Activated naive CD4-positive, alpha-beta T cell treated with anti-CD3 and anti-CD28 coated beads, Interleukin-2, amount 50 U/mL, for 24 hours (primary cell): ENCODE data around the gene ATF7IP2.
"Not testable (repeated sequence)": the region's sequence is repeated elsewhere in the genome, so short reads cannot be mapped to it uniquely, and the experiment has no call there.

Source experiments
- H3K27ac Mint-ChIP-seq: one replicate; pipeline ENCODE4 v1.8.0; 2021; ENCODE audit warnings: mild to moderate bottlenecking, mixed read lengths
- H3K27me3 Mint-ChIP-seq: one replicate; pipeline ENCODE4 v1.8.0; 2021; ENCODE audit warnings: mixed read lengths
- H3K36me3 Mint-ChIP-seq: one replicate; pipeline ENCODE4 v1.8.0; 2021; ENCODE audit warnings: mixed read lengths
- H3K4me1 Mint-ChIP-seq: one replicate; pipeline ENCODE4 v1.8.0; 2021; ENCODE audit warnings: mixed read lengths
- H3K4me3 Mint-ChIP-seq: one replicate; pipeline ENCODE4 v1.8.0; 2021; ENCODE audit warnings: mild to moderate bottlenecking, mixed read lengths
- H3K9me3 Mint-ChIP-seq: one replicate; pipeline ENCODE4 v1.8.0; 2021; ENCODE audit warnings: mixed read lengths

Gene ATF7IP2

GRCh38 chr16:10466861-10467260 is 81.0 kb downstream of the ATF7IP2 start:
- Mint-ChIP-seq H3K4me1 (no peaks in the 10 kb centered on the region), H3K9me3 (peaks cover 18% of the 10 kb centered on the region), H3K36me3 (peaks cover 52% of the 10 kb centered on the region), H3K27ac (no peak overlapping the region), H3K4me3 (no peak overlapping the region), H3K27me3 (no peaks in the 10 kb centered on the region)

- H3K27me3 Mint-ChIP-seq, H3K27ac Mint-ChIP-seq, H3K4me3 Mint-ChIP-seq, H3K4me1 Mint-ChIP-seq: not testable (repeated sequence)
- Mint-ChIP-seq H3K36me3 (peaks cover 38% of the 10 kb centered on the region), H3K9me3 (peaks cover 17% of the 10 kb centered on the region)
Measured at GRCh38 chr16:10476636-10477035, 90.8 kb downstream of the ATF7IP2 start.

- H3K4me3 Mint-ChIP-seq, result no peak overlapping the region
- H3K9me3 Mint-ChIP-seq, result peaks cover 12% of the 10 kb centered on the region
- H3K4me1 Mint-ChIP-seq, result no peaks in the 10 kb centered on the region
- H3K36me3 Mint-ChIP-seq, result peaks cover 31% of the 10 kb centered on the region
- no peak overlapping the region for H3K27ac Mint-ChIP-seq
- no peaks in the 10 kb centered on the region for H3K27me3 Mint-ChIP-seq
Measured at GRCh38 chr16:10480151-10480550, 94.3 kb downstream of the ATF7IP2 start.

- peaks cover 15% of the 10 kb centered on the region for H3K9me3 Mint-ChIP-seq
Measured at GRCh38 chr16:10485159-10485558, 99.3 kb downstream of the ATF7IP2 start.

GRCh38 chr16:10485698-10486382 is 100.0 kb downstream of the ATF7IP2 start:
- H3K27me3 Mint-ChIP-seq, result no peaks in the 10 kb centered on the region
- H3K36me3 Mint-ChIP-seq, result peaks cover 19% of the 10 kb centered on the region
- no peak overlapping the region for H3K4me3 Mint-ChIP-seq
- H3K9me3 Mint-ChIP-seq, result peaks cover 15% of the 10 kb centered on the region
- H3K27ac Mint-ChIP-seq, result no peak overlapping the region
- H3K4me1 Mint-ChIP-seq, result no peaks in the 10 kb centered on the region

More at GRCh38 chr16:10485159-10485558, 99.3 kb downstream of the ATF7IP2 start:
- Mint-ChIP-seq H3K4me3 (no peak overlapping the region), H3K27me3 (no peaks in the 10 kb centered on the region), H3K4me1 (no peaks in the 10 kb centered on the region), H3K36me3 (peaks cover 24% of the 10 kb centered on the region), H3K27ac (no peak overlapping the region)

- no peak overlapping the region for H3K27ac Mint-ChIP-seq
- H3K9me3 Mint-ChIP-seq, result peaks cover 18% of the 10 kb centered on the region
- H3K36me3 Mint-ChIP-seq, result peaks cover 10% of the 10 kb centered on the region
- no peak overlapping the region for H3K4me3 Mint-ChIP-seq
- H3K27me3 Mint-ChIP-seq, result no peaks in the 10 kb centered on the region
- no peaks in the 10 kb centered on the region for H3K4me1 Mint-ChIP-seq
Measured at GRCh38 chr16:10490141-10490540, 104.3 kb downstream of the ATF7IP2 start.

GRCh38 chr16:10493276-10493675 is 107.4 kb downstream of the ATF7IP2 start:
- Mint-ChIP-seq H3K27me3 (no peaks in the 10 kb centered on the region), H3K36me3 (peaks cover 5% of the 10 kb centered on the region), H3K4me1 (no peaks in the 10 kb centered on the region), H3K27ac (no peak overlapping the region), H3K4me3 (no peak overlapping the region), H3K9me3 (peaks cover 10% of the 10 kb centered on the region)

GRCh38 chr16:10494343-10495030 is 108.6 kb downstream of the ATF7IP2 start:
- Mint-ChIP-seq H3K4me1 (no peaks in the 10 kb centered on the region), H3K36me3 (peaks cover 5% of the 10 kb centered on the region), H3K9me3 (peaks cover 10% of the 10 kb centered on the region), H3K27ac (no peak overlapping the region), H3K4me3 (no peak overlapping the region), H3K27me3 (no peaks in the 10 kb centered on the region)

- Mint-ChIP-seq H3K27me3 (no peaks in the 10 kb centered on the region), H3K27ac (no peak overlapping the region), H3K36me3 (peaks cover 5% of the 10 kb centered on the region), H3K9me3 (peaks cover 10% of the 10 kb centered on the region), H3K4me1 (no peaks in the 10 kb centered on the region), H3K4me3 (no peak overlapping the region)
Measured at GRCh38 chr16:10495031-10495345, 109.1 kb downstream of the ATF7IP2 start.

GRCh38 chr16:10497132-10498101 is 111.6 kb downstream of the ATF7IP2 start:
- peaks cover 10% of the 10 kb centered on the region for H3K9me3 Mint-ChIP-seq
- H3K4me3 Mint-ChIP-seq, result no peak overlapping the region
- H3K36me3 Mint-ChIP-seq, result peaks cover 5% of the 10 kb centered on the region

GRCh38 chr16:10500582-10500981 is 114.7 kb downstream of the ATF7IP2 start:
- Mint-ChIP-seq H3K27ac (no peak overlapping the region), H3K27me3 (no peaks in the 10 kb centered on the region), H3K4me1 (peaks cover 16% of the 10 kb centered on the region), H3K36me3 (no peaks in the 10 kb centered on the region), H3K4me3 (no peak overlapping the region), H3K9me3 (no peaks in the 10 kb centered on the region)

More at GRCh38 chr16:10497132-10498101, 111.6 kb downstream of the ATF7IP2 start:
- Mint-ChIP-seq H3K4me1 (peaks cover 7% of the 10 kb centered on the region), H3K27me3 (no peaks in the 10 kb centered on the region), H3K27ac (no peak overlapping the region)

- H3K4me3 Mint-ChIP-seq, result no peak overlapping the region
- H3K4me1 Mint-ChIP-seq, result peaks cover 16% of the 10 kb centered on the region
- no peaks in the 10 kb centered on the region for H3K27me3 Mint-ChIP-seq
- H3K27ac Mint-ChIP-seq, result no peak overlapping the region
- no peaks in the 10 kb centered on the region for H3K9me3 Mint-ChIP-seq
- H3K36me3 Mint-ChIP-seq, result no peaks in the 10 kb centered on the region
Measured at GRCh38 chr16:10501016-10501607, 115.3 kb downstream of the ATF7IP2 start.

- Mint-ChIP-seq H3K4me1 (peaks cover 16% of the 10 kb centered on the region), H3K4me3 (no peak overlapping the region)
Measured at GRCh38 chr16:10502776-10503175, 116.9 kb downstream of the ATF7IP2 start.

GRCh38 chr16:10504404-10504885 is 118.6 kb downstream of the ATF7IP2 start:
- H3K4me3 Mint-ChIP-seq, result no peak overlapping the region
- H3K36me3 Mint-ChIP-seq, result no peaks in the 10 kb centered on the region
- no peaks in the 10 kb centered on the region for H3K9me3 Mint-ChIP-seq
- no peaks in the 10 kb centered on the region for H3K27me3 Mint-ChIP-seq
- H3K4me1 Mint-ChIP-seq, result peaks cover 16% of the 10 kb centered on the region
- H3K27ac Mint-ChIP-seq, result no peak overlapping the region

More at GRCh38 chr16:10502776-10503175, 116.9 kb downstream of the ATF7IP2 start:
- H3K27ac Mint-ChIP-seq, result no peak overlapping the region
- no peaks in the 10 kb centered on the region for H3K36me3 Mint-ChIP-seq
- no peaks in the 10 kb centered on the region for H3K27me3 Mint-ChIP-seq
- H3K9me3 Mint-ChIP-seq, result no peaks in the 10 kb centered on the region

- not testable (repeated sequence) for H3K27ac Mint-ChIP-seq, H3K36me3 Mint-ChIP-seq, H3K9me3 Mint-ChIP-seq, H3K4me3 Mint-ChIP-seq, H3K27me3 Mint-ChIP-seq
- H3K4me1 Mint-ChIP-seq, result peaks cover 20% of the 10 kb centered on the region
Measured at GRCh38 chr16:10505286-10505685, 119.4 kb downstream of the ATF7IP2 start.
